Neural cell (in vitro differentiated cells): Measurements from ENCODE around the gene TADA3. TPM values are rescaled to one million over a fixed set of nuclear protein-coding genes. Genes with fewer than 3 reads are reported as not detected.
A peak's percentile ranks its signal among the peaks of the same experiment; 100 is the strongest.

ENCODE experiments used
- H2AFZ ChIP-seq: fragments of 200-600, 300-800 bp; sonication (generic), shearing (Covaris generic); 2 replicates; pipeline ENCODE4 v1.6.0; 2014; ENCODE audit warnings: low read depth, mild to moderate bottlenecking, antibody characterized with exemption, low read length, moderate library complexity
- H3F3A ChIP-seq: fragments of 200-600 bp; shearing (Covaris generic); 2 replicates; pipeline ENCODE4 v1.6.1; 2016; ENCODE audit warnings: mild to moderate bottlenecking, moderate library complexity, mixed read lengths, antibody characterized with exemption, low read length; ENCODE audit not compliant: insufficient read depth, poor library complexity, severe bottlenecking
- H3K27ac ChIP-seq: fragments of 200-600, 300-800 bp; sonication (generic), shearing (Covaris generic); 2 replicates; pipeline ENCODE4 v1.5.1; 2014; ENCODE audit warnings: mild to moderate bottlenecking, low read length, moderate library complexity
- H3K27me3 ChIP-seq: fragments of 300-800, 200-600 bp; sonication (generic), shearing (Covaris generic); 2 replicates; pipeline ENCODE4 v1.6.0; 2014; ENCODE audit warnings: mild to moderate bottlenecking, low read depth, low read length, moderate library complexity; ENCODE audit not compliant: insufficient read depth
- H3K36me3 ChIP-seq: fragments of 300-800, 200-600 bp; sonication (generic), shearing (Covaris generic); 2 replicates; pipeline ENCODE4 v1.5.1; 2014; ENCODE audit warnings: mild to moderate bottlenecking, antibody characterized with exemption, low read length, moderate library complexity; ENCODE audit not compliant: insufficient read depth
- H3K4me2 ChIP-seq: fragments of 300-800, 200-600 bp; sonication (generic), shearing (Covaris generic); 2 replicates; pipeline ENCODE4 v1.6.0; 2014; ENCODE audit warnings: mild to moderate bottlenecking, low read length
- H3K4me3 ChIP-seq: fragments of 300-800, 200-600 bp; sonication (generic), shearing (Covaris generic); 2 replicates; pipeline ENCODE4 v1.5.1; 2014; ENCODE audit warnings: mild to moderate bottlenecking, low read length, moderate library complexity
- H3K79me2 ChIP-seq: fragments of 200-600 bp; shearing (Covaris generic); replicated peaks from 2 replicates; pipeline ENCODE4 v1.6.0; 2014; ENCODE audit warnings: mild to moderate bottlenecking, low read length, moderate library complexity; ENCODE audit not compliant: insufficient read depth
- H3K9ac ChIP-seq: fragments of 300-800, 200-600 bp; sonication (generic), shearing (Covaris generic); 2 replicates; pipeline ENCODE4 v1.6.1; 2016; ENCODE audit warnings: mild to moderate bottlenecking, low read length, mixed read lengths
- H3K9me2 ChIP-seq: fragments of 200-600 bp; shearing (Covaris generic); 2 replicates; pipeline ENCODE4 v1.6.1; 2016; ENCODE audit warnings: mild to moderate bottlenecking, low read length, mixed read lengths; ENCODE audit not compliant: insufficient read depth
- H3K9me3 ChIP-seq: fragments of 200-600, 300-800 bp; sonication (generic), shearing (Covaris generic); 2 replicates; pipeline ENCODE4 v1.6.1; 2016; ENCODE audit warnings: mild to moderate bottlenecking, mixed run types, low read length, moderate library complexity, mixed read lengths
- H4K20me1 ChIP-seq: fragments of 200-600 bp; shearing (Covaris generic); 2 replicates; pipeline ENCODE4 v1.6.1; 2016; ENCODE audit warnings: mild to moderate bottlenecking, mixed run types; ENCODE audit not compliant: insufficient read depth
- CTCF ChIP-seq: fragments of 450-650 bp; IDR thresholded peaks from 2 replicates; pipeline ENCODE4 v1.5.1; 2014; ENCODE audit warnings: antibody characterized with exemption, mild to moderate bottlenecking, moderate library complexity; ENCODE audit not compliant: poor library complexity, severe bottlenecking
- EP300 ChIP-seq: fragments of 450-650 bp; conservative IDR thresholded peaks from 2 replicates; pipeline ENCODE4 v1.6.1; 2014; ENCODE audit warnings: antibody characterized with exemption, mild to moderate bottlenecking, moderate library complexity; ENCODE audit not compliant: poor library complexity, severe bottlenecking
- EZH2 ChIP-seq: fragments of 200-600, 300-800 bp; shearing (Covaris generic), sonication (generic); IDR thresholded peaks from 2 replicates; pipeline ENCODE4 v1.6.1; 2014; ENCODE audit warnings: antibody characterized with exemption, low read length, borderline replicate concordance, mild to moderate bottlenecking; ENCODE audit not compliant: insufficient read depth, poor library complexity, severe bottlenecking
- MXI1 ChIP-seq: fragments of 450-650 bp; conservative IDR thresholded peaks from 2 replicates; pipeline ENCODE4 v1.6.1; 2014; ENCODE audit warnings: antibody characterized with exemption, mild to moderate bottlenecking; ENCODE audit not compliant: poor library complexity, severe bottlenecking
- POLR2AphosphoS5 ChIP-seq: IDR thresholded peaks from 2 replicates; pipeline ENCODE4 v1.6.1; 2012
- RAD21 ChIP-seq: fragments of 450-650 bp; conservative IDR thresholded peaks from 2 replicates; pipeline ENCODE4 v1.6.1; 2014; ENCODE audit warnings: antibody characterized with exemption, mild to moderate bottlenecking, moderate library complexity
- REST ChIP-seq: IDR thresholded peaks from 2 replicates; pipeline ENCODE4 v1.6.1; 2012; ENCODE audit warnings: borderline replicate concordance
- SMC3 ChIP-seq: fragments of 450-650 bp; conservative IDR thresholded peaks from 2 replicates; pipeline ENCODE4 v1.6.1; 2014; ENCODE audit warnings: antibody characterized with exemption, mild to moderate bottlenecking, moderate library complexity; ENCODE audit not compliant: poor library complexity
- TAF1 ChIP-seq: IDR thresholded peaks from 2 replicates; pipeline ENCODE4 v1.6.1; 2012; ENCODE audit warnings: low read depth
- polyA plus RNA-seq: library from polyadenylated mRNA; depleted of rRNA; stranded (reverse); fragments of >200 nt; gene quantifications from 2 replicates; pipeline ENCODE4 v1.2.3, GENCODE V29; 2014

The TADA3 gene
- polyA plus RNA-seq, 1 donor from 2014 or later, result 55.4 TPM

- no peak for TF ChIP-seq TAF1
- TF ChIP-seq CTCF, result peak; percentile 42
- no peak overlapping the region for H2AFZ ChIP-seq
- no peak overlapping the region for H3K27ac ChIP-seq
- H3K4me2 ChIP-seq, result no peak overlapping the region
- no peak overlapping the region for H3K4me3 ChIP-seq
- no peak overlapping the region for H3K9ac ChIP-seq
- H3K9me2 ChIP-seq, result no peaks in the 10 kb centered on the region
- H3K27me3 ChIP-seq, result no peaks in the 10 kb centered on the region
- peaks cover 3% of the 10 kb centered on the region for H3K79me2 ChIP-seq
- no peaks in the 10 kb centered on the region for H3K9me3 ChIP-seq
- H4K20me1 ChIP-seq, result no peaks in the 10 kb centered on the region
- H3F3A ChIP-seq, result no peaks in the 10 kb centered on the region
- H3K36me3 ChIP-seq, result peaks cover 5% of the 10 kb centered on the region
Measured at GRCh38 chr3:9786825-9787669, 5.2 kb downstream of the TADA3 start.

- no peak overlapping the region for H3K4me3 ChIP-seq
- peaks cover 5% of the 10 kb centered on the region for H3K36me3 ChIP-seq
- H3K27ac ChIP-seq, result no peak overlapping the region
- H3K9me2 ChIP-seq, result no peaks in the 10 kb centered on the region
- H3K9me3 ChIP-seq, result no peaks in the 10 kb centered on the region
- H2AFZ ChIP-seq, result no peak overlapping the region
- H3K79me2 ChIP-seq, result no peaks in the 10 kb centered on the region
- H3K9ac ChIP-seq, result no peak overlapping the region
- no peaks in the 10 kb centered on the region for H4K20me1 ChIP-seq
- TF ChIP-seq SMC3 (no peak), CTCF (no peak), MXI1 (no peak), RAD21 (no peak), TAF1 (no peak), EZH2 (no peak), EP300 (no peak), POLR2AphosphoS5 (no peak), REST (no peak)
- no peaks in the 10 kb centered on the region for H3F3A ChIP-seq
- H3K4me2 ChIP-seq, result no peak overlapping the region
- H3K27me3 ChIP-seq, result no peaks in the 10 kb centered on the region
Measured at GRCh38 chr3:9786209-9786739, 6.0 kb downstream of the TADA3 start.
